ENCODE data around the gene COL27A1.

The COL27A1 gene

DNA sequence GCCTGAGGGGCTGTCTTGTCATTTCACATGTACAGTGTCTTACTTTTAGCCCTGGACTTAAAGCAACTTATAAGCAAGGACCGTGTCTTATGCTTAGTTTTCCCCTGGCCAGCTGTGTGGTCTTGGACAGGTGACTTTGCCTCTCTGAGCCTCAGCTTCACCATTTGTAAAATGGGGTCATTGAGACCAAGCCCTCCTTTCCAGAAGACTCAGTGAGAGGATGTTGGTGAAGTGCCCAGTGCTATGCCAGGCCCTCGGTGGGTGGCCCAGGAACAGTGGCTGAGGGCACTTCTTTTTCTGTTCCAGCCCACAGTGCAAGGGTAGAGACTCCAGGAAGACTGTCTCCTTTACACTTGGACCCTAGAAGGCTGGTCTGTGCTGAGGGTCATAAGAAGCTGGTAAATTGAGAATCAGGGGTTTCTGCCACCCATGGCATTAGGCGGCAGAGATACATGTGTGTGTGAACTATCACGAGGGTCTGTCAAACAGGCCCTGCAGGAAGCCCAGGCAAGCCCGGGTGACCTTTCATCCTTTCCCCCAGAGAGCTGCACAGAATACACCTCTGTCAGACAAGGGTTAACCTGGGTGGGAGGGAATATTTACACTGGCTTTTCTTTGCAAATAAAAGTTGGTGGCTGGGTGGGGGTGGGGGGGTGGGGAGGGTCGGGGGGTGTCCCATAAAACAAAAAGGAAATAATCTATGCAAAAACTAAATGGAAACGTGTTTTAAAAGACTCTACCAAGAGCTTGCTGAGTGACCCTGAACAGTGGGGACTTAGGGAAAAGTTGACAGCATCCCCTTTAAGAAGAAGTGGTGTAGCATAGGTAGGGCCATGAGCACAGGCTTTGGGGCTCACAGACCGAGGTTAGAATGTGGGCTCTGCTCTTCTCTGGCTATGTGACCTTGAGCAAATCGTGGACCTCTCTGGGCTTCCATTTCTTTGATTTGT, 35.8 kb upstream of the COL27A1 start:
- TF ChIP-seq, protein P1, sequence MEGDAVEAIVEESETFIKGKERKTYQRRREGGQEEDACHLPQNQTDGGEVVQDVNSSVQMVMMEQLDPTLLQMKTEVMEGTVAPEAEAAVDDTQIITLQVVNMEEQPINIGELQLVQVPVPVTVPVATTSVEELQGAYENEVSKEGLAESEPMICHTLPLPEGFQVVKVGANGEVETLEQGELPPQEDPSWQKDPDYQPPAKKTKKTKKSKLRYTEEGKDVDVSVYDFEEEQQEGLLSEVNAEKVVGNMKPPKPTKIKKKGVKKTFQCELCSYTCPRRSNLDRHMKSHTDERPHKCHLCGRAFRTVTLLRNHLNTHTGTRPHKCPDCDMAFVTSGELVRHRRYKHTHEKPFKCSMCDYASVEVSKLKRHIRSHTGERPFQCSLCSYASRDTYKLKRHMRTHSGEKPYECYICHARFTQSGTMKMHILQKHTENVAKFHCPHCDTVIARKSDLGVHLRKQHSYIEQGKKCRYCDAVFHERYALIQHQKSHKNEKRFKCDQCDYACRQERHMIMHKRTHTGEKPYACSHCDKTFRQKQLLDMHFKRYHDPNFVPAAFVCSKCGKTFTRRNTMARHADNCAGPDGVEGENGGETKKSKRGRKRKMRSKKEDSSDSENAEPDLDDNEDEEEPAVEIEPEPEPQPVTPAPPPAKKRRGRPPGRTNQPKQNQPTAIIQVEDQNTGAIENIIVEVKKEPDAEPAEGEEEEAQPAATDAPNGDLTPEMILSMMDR (IDR thresholded peaks at IDR 0.05; ENCODE audit: borderline replicate concordance, insufficient read depth, low read depth, low read length) = no peak
- no peak overlapping the region for H3K4me3 ChIP-seq (ENCODE audit: low read depth, low read length)

DNA sequence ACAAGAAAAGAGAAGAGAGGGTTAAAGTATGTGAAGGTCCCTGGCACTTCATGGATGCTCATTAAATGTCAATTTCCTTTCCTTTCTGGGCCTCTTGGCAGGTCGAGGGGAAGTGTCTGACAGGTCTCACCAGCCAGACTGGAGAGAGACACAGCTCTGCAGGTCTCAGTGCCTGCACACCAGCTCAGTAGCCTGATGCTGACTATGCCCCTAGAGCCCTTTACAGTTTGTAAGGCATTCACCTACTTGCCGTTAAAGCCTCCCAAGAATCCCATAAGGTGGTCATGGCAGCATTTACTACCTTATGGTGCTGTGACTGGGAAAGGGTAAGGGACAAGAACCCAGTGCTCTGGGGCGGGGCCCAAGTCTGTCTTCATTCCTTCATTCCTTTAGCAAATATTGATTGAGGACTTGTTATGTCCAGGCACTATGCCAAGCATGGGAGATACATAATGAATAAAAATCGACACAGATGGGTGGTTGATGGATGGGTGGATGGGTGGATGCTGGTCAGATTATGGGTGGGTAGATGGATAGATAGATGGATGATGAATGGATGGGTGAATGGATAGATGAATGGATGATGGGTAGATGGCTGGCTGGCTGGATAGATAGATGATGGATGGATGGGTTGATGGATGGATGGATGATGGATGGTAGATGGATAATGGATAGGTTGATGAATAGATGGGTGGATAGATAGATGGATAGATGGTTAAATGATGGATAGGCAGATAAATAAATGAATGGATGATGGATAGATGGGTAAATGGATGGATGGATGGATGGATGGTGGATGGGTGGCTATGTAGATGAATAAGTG, 34.9 kb upstream of the COL27A1 start:
- no peak overlapping the region for H3K4me3 ChIP-seq (ENCODE audit: low read depth, low read length)
- TF ChIP-seq, protein P1 (IDR thresholded peaks at IDR 0.05; ENCODE audit: borderline replicate concordance, insufficient read depth, low read depth, low read length) = no peak

DNA sequence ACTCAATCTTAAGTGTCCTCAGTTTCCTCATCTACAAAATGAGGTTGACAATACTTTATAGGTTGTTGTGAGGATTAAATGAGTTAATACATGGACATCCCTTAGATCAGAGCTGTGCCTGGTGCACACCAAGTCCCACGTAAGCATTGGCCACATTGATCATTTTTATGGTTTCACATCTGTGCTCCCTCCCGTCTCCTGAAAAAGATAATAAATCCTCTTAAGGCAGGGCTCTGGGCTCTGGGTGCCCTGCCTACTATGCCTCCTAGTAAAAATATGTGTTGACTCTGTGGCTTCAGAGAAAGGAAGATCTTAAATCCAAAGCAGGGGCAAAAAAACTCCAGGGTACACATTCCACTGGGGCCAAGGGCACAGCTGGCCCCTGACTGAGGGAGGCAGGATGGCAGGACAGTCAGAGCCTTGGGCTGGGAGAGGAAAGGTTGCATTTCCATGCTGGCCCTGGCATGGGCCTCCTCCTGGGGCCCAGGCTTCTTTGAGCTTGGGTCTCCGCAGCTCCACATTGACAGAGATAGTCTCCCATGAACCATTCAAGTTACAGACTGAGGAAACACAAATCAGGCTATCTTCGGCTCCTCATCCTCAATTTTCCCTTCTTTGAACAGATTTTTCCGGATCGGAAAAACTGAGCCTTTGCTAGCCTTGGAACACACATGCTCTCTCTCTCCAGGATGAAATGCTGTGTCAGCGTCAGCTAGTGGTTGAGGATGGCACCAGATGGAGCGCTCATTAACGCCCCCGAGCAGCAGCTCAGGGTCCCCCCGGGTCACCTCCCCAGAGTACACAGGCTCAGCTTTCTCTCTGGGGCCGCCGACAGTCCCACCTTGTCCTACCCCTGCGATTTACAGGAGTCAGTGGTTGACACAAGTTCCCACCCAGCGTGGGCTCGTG, 33.9 kb upstream of the COL27A1 start:
- H3K4me3 ChIP-seq (ENCODE audit: low read depth, low read length) = no peak overlapping the region
- TF ChIP-seq, protein P1 (IDR thresholded peaks at IDR 0.05; ENCODE audit: borderline replicate concordance, insufficient read depth, low read depth, low read length) = no peak

GRCh38 chr9:114122136-114123027, 33.0 kb upstream of the COL27A1 start:
- TF ChIP-seq, protein P1 (IDR thresholded peaks at IDR 0.05; ENCODE audit: borderline replicate concordance, insufficient read depth, low read depth, low read length) = no peak
- H3K4me3 ChIP-seq (ENCODE audit: low read depth, low read length) = no peak overlapping the region

- TF ChIP-seq, protein P1 (IDR thresholded peaks at IDR 0.05; ENCODE audit: borderline replicate concordance, insufficient read depth, low read depth, low read length) = no peak
Measured at GRCh38 chr9:114123031-114123977, 32.0 kb upstream of the COL27A1 start.

More at GRCh38 chr9:114123031-114123977, 32.0 kb upstream of the COL27A1 start:
- no peak overlapping the region for H3K4me3 ChIP-seq (ENCODE audit: low read depth, low read length)

Data from GM12875 (cell line).